NB4 (cell line): ENCODE data around the gene ARHGAP19.
"Not testable (repeated sequence)": the region's sequence is repeated elsewhere in the genome, so short reads cannot be mapped to it uniquely, and the experiment has no call there.

Experiments used
- DNase-seq: peaks from one replicate; pipeline ENCODE4 v3.0.0; 2010; ENCODE audit warnings: low read depth
- H3K4me3 ChIP-seq: one replicate; pipeline ENCODE4 v1.5.1; 2011; ENCODE audit warnings: mild to moderate bottlenecking, low read depth, low read length, moderate library complexity
- MYC ChIP-seq: IDR thresholded peaks from 2 replicates; pipeline ENCODE4 v1.6.1; 2011; ENCODE audit warnings: low read depth, low read length
- POLR2A ChIP-seq: IDR thresholded peaks from 2 replicates; pipeline ENCODE4 v1.6.1; 2011; ENCODE audit warnings: mild to moderate bottlenecking; ENCODE audit not compliant: insufficient read length; ENCODE audit errors: extremely low read depth
- TF ChIP-seq, protein P1 (sequence below): IDR thresholded peaks from 2 replicates; pipeline ENCODE4 v1.6.1; 2011; ENCODE audit warnings: low read depth, low read length
- TF ChIP-seq, protein P2 (sequence below): IDR thresholded peaks from one replicate; pipeline ENCODE4 v1.5.1; 2012; ENCODE audit warnings: low read depth, low read length

ARHGAP19 gene

DNA sequence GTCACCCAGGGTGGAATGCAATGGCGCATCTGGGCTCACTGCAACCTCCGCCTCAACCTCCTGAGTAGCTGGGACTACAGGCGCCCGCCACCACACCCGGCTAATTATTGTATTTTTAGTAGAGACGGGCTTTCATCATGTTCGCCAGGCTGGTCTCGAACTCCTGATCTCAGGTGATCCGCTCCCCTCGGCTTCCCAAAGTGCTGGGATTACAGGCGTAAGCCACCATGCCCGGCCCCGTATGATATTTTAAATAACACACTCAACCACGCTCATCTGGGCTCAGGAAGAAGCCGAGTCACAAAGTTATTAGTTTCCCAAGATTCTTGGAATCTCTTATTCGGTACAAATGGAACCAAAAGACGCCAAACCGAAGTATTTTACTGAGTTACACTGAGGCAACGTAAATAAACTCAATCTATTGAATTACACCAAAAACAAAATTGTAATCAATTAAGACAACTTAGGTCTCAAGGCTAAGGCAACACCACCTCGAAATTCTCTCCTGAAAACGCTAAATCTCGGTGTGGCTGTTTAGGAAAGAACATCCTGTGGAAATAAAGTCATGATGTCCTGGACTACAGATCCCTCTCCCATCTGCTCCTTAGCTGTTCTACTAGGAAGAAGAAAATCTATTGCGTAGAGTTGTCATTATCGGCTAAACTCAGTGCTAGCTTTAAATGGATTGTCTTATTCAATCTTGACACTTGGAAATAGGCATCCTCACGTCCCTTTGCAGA lies 910 bp downstream of the ARHGAP19 start:
- DNase-seq = no peak

DNA sequence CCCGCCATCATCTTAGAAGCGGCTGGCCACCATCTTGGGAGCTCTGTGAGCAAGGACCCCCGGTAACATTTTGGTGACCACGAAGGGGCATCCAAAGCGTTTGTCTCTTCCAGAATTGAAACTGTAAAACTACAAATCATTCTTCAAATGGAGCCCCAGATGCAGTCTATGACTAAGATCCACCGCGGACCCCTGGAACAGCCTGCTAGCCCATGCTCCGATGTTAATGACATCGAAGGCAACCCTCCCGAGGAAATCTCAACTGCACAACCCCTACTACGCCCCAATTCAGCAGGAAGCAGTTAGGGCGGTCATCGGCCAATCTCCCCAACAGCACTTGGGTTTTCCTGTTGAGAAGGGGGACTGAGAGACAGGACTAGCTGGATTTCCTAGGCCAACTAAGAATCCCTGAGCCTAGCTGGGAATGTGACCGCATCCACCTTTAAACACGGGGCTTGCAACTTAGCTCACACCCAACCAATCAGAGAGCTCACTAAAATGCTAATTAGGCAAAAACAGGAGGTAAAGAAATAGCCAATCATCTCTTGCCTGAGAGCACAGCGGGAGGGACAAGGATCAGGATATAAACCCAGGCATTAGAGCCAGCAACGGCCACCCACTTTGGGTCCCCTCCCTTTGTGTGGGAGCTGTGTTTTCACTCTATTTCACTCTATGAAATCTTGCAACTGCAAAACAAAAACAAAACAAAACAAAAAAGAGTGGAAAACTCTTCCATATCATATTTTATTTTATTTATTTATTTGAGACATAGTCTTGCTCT lies 1.7 kb downstream of the ARHGAP19 start:
- H3K4me3 ChIP-seq = peak overlapping the region; percentile 81
- DNase-seq = not testable (repeated sequence)

More for the DNA sequence above, 910 bp downstream of the ARHGAP19 start:
- TF ChIP-seq MYC (no peak), POLR2A (no peak)
- TF ChIP-seq, protein P1, sequence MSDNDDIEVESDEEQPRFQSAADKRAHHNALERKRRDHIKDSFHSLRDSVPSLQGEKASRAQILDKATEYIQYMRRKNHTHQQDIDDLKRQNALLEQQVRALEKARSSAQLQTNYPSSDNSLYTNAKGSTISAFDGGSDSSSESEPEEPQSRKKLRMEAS = no peak
- TF ChIP-seq, protein P2, sequence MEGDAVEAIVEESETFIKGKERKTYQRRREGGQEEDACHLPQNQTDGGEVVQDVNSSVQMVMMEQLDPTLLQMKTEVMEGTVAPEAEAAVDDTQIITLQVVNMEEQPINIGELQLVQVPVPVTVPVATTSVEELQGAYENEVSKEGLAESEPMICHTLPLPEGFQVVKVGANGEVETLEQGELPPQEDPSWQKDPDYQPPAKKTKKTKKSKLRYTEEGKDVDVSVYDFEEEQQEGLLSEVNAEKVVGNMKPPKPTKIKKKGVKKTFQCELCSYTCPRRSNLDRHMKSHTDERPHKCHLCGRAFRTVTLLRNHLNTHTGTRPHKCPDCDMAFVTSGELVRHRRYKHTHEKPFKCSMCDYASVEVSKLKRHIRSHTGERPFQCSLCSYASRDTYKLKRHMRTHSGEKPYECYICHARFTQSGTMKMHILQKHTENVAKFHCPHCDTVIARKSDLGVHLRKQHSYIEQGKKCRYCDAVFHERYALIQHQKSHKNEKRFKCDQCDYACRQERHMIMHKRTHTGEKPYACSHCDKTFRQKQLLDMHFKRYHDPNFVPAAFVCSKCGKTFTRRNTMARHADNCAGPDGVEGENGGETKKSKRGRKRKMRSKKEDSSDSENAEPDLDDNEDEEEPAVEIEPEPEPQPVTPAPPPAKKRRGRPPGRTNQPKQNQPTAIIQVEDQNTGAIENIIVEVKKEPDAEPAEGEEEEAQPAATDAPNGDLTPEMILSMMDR = no peak
- H3K4me3 ChIP-seq = peak overlapping the region; percentile 81

DNA sequence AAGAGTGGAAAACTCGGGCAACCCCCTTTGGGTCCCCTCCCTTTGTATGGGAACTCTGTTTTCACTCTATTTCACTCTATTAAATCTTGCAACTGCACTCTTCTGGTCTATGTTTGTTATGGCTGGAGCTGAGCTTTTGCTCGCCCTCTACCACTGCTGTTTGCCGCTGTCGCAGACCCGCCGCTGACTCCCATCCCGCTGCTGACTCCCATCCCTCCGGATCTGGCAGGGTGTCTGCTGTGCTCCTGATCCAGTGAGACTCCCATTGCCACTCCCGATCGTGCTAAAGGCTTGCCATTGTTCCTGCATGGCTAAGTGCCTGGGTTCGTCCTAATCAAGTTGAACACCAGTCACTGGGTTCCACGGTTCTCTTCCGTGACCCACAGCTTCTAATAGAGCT lies 2.4 kb downstream of the ARHGAP19 start:
- not testable (repeated sequence) for H3K4me3 ChIP-seq, DNase-seq

DNA sequence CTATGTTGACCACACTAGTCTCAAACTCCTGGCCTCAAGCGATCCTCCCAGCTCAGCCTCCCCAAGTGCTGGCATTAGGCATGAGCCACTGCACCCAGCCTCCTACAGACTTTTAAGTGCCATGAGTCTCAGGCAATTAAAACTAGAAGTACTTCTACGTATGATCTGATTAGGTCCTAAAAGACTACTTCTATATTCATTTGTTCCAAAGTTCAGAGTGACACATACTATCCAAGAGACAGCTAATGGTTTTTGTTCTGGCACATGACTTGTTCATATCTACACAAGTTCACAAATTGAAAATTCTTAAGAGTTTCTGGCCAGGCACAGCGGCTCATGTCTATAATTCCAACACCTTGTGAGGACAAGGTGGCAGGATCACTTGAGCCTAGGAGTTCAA lies 11.7 kb downstream of the ARHGAP19 start:
- DNase-seq = no peak
- H3K4me3 ChIP-seq = no peak overlapping the region
- TF ChIP-seq, protein P1 = no peak
- TF ChIP-seq POLR2A (no peak), MYC (no peak)
- TF ChIP-seq, protein P2 = no peak

DNA sequence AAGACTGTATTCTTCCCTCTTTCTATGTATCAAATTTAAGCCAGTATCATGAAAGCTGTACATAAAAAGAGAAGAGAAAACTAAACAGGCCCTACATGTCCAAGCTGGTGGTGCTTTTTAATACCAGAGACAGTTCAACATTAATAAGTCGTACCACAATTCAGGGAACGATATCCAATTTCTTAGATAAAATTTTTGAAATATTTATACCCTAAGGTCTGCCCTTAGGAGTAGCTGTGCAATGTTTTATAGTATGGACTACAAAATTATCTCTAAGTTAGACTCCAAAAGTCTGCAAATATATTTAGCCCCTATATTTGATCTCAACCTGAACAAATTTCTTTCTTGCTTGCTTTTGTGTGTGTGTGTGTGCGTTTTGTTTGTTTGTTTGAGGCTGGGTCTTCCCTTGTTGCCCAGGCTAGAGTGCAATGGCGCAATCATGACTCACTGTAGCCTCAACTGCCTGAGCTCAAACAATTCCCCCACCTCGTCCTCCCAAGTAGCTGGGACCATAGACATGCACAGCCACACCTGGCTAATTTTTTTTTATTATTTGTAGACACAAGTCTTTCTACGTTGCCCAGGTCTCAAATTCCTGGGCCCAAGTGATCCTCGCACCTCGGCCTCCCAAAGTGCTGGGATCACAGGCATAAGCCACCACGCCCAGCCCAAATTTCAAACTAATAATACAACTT lies 13.2 kb downstream of the ARHGAP19 start:
- no peak overlapping the region for H3K4me3 ChIP-seq
- TF ChIP-seq, protein P2 = no peak
- TF ChIP-seq POLR2A = no peak
- TF ChIP-seq, protein P1 = no peak
- TF ChIP-seq MYC = no peak
- DNase-seq = peak; percentile 91

DNA sequence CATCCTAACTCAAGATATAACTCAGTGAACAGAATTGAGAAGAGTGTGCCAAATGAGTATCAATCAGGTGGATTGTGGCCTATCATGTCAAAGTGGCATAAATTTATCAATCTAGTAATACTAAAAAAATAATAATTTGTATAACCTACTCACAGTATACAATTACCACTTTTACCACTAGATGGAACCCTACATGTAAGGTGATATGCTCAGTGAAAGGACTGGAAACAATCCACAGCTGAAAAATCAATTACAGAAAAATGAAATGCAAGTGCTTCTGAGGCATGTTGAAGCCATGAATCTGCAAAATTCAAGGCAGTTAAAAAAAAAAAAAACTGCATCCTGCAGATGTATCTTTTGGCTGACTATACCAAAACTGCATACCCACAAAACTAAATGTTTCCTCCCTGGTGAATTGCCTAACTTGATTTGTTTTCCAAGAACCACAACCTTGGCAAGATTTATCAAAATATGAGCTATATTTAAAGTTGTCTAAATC lies 13.9 kb downstream of the ARHGAP19 start:
- no peak overlapping the region for H3K4me3 ChIP-seq
- TF ChIP-seq, protein P2 = peak; percentile 42
- no peak for TF ChIP-seq POLR2A
- TF ChIP-seq, protein P1 = 0 out of 2 replicates have a peak, but pooled peaks have one; percentile 21
- TF ChIP-seq MYC = peak; percentile 31; the same call in 1 of the 2 replicates
- peak; percentile 92 for DNase-seq
